ENCODE results near the gene MAD2L2. TPM values are rescaled to one million over a fixed set of nuclear protein-coding genes. Genes with fewer than 3 reads are reported as not detected.

The MAD2L2 gene
- total RNA-seq, 1 experiment from 2014 or later: 84.8 TPM

DNA sequence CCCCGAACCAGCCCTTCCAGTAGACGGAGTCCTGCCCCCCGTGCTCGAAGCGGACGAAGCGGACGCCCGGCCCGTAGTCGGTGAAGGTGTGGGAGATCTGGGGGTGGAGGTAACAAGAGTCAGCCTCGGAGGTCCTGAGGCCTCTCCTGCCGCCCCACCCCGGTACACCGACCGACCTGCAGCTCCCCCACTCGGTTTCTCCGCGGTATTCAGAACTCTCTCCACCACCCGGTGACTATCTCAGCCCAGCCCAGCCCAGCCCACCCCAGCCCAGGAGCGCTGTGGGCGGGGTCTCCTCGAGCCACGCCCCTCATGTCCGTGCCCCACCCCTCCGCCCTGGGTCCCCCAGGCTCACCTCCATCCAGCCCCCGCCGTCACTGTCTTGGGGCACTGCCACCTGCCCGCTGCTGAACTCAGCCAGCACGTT, 32.2 kb downstream of the MAD2L2 start:
- ChIA-PET CTCF (interaction anchor here (0.6 to 1.1 kb wide), 2 partner anchors 14 to 379 kb away, joined by 3 to 4 read pairs; no protein-coding TSS in a partner anchor), POLR2A (interaction anchor here (0.7 kb wide), 1 partner anchor 73 kb away, joined by 7 read pairs; no protein-coding TSS in a partner anchor)
- H3K9me3 ChIP-seq (ENCODE audit: control insufficient read depth, insufficient read depth, low read depth, low read length): no peaks in the 10 kb centered on the region
- TF ChIP-seq POLR2AphosphoS5 (IDR thresholded peaks at IDR 0.05; ENCODE audit: low read depth, low read length) (no peak), SIN3A (IDR thresholded peaks at IDR 0.05; ENCODE audit: borderline replicate concordance, insufficient read depth, low read depth, low read length) (no peak), TCF7L2 (IDR thresholded peaks at IDR 0.05; ENCODE audit: low read depth, low read length) (no peak), CTCF (IDR thresholded peaks at IDR 0.05) (no peak)
- TF ChIP-seq, protein P1, sequence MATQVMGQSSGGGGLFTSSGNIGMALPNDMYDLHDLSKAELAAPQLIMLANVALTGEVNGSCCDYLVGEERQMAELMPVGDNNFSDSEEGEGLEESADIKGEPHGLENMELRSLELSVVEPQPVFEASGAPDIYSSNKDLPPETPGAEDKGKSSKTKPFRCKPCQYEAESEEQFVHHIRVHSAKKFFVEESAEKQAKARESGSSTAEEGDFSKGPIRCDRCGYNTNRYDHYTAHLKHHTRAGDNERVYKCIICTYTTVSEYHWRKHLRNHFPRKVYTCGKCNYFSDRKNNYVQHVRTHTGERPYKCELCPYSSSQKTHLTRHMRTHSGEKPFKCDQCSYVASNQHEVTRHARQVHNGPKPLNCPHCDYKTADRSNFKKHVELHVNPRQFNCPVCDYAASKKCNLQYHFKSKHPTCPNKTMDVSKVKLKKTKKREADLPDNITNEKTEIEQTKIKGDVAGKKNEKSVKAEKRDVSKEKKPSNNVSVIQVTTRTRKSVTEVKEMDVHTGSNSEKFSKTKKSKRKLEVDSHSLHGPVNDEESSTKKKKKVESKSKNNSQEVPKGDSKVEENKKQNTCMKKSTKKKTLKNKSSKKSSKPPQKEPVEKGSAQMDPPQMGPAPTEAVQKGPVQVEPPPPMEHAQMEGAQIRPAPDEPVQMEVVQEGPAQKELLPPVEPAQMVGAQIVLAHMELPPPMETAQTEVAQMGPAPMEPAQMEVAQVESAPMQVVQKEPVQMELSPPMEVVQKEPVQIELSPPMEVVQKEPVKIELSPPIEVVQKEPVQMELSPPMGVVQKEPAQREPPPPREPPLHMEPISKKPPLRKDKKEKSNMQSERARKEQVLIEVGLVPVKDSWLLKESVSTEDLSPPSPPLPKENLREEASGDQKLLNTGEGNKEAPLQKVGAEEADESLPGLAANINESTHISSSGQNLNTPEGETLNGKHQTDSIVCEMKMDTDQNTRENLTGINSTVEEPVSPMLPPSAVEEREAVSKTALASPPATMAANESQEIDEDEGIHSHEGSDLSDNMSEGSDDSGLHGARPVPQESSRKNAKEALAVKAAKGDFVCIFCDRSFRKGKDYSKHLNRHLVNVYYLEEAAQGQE (IDR thresholded peaks at IDR 0.05; ENCODE audit: insufficient read depth in 1 of 2, low read depth in 2 of 2, low read length in 1 of 2): no peak
- in situ Hi-C loops (cut with HindIII; ENCODE audit: low pct_unique_long_range_greater_than_20kb, low sequenced_read_pairs): no loop called here
- H3K27ac ChIP-seq (ENCODE audit: low read length): no peak overlapping the region
- intact Hi-C loops (cut with micrococcal nuclease; ENCODE audit: unreplicated experiment): loop anchor here (10.0 kb wide), 2 partner anchors 314 to 614 kb away; no protein-coding TSS in a partner anchor
- DNase-seq (ENCODE audit: low read depth, low spot score) (no peak), ATAC-seq (no peak)
- peaks cover 25% of the 10 kb centered on the region for H3K4me1 ChIP-seq (ENCODE audit: control insufficient read depth, insufficient read depth, low read length)
- H3K27me3 ChIP-seq (ENCODE audit: control insufficient read depth, insufficient read depth, low read length): no peaks in the 10 kb centered on the region
- H3K36me3 ChIP-seq (ENCODE audit: control insufficient read depth, insufficient read depth, low read length): no peaks in the 10 kb centered on the region; the same call in 1 of the 2 replicates
- no peak overlapping the region for H3K4me3 ChIP-seq (ENCODE audit: low read depth in 2 of 2, low read length in 2 of 2)
- no TSS peak for BruUV-seq (replicated peaks)

GRCh38 chr1:11648039-11648438, 32.9 kb downstream of the MAD2L2 start:
- ChIA-PET POLR2A (no interaction called here), CTCF (no interaction called here)
- Histone ChIP-seq H3K4me3 (ENCODE audit: low read depth in 2 of 2, low read length in 2 of 2) (no peak overlapping the region), H3K9me3 (ENCODE audit: control insufficient read depth, insufficient read depth, low read depth, low read length) (no peaks in the 10 kb centered on the region), H3K4me1 (ENCODE audit: control insufficient read depth, insufficient read depth, low read length) (peaks cover 25% of the 10 kb centered on the region), H3K27ac (ENCODE audit: low read length) (no peak overlapping the region), H3K27me3 (ENCODE audit: control insufficient read depth, insufficient read depth, low read length) (no peaks in the 10 kb centered on the region), H3K36me3 (ENCODE audit: control insufficient read depth, insufficient read depth, low read length) (no peaks in the 10 kb centered on the region)
- no peak for TF ChIP-seq CTCF (IDR thresholded peaks at IDR 0.05)
- TF ChIP-seq, protein P1 (IDR thresholded peaks at IDR 0.05; ENCODE audit: insufficient read depth in 1 of 2, low read depth in 2 of 2, low read length in 1 of 2): no peak
- no peak for TF ChIP-seq POLR2AphosphoS5 (IDR thresholded peaks at IDR 0.05; ENCODE audit: low read depth, low read length)
- TF ChIP-seq TCF7L2 (IDR thresholded peaks at IDR 0.05; ENCODE audit: low read depth, low read length): no peak
- no peak for TF ChIP-seq SIN3A (IDR thresholded peaks at IDR 0.05; ENCODE audit: borderline replicate concordance, insufficient read depth, low read depth, low read length)
- ATAC-seq: no peak
- intact Hi-C loops (cut with micrococcal nuclease; ENCODE audit: unreplicated experiment) (loop anchor here (10.0 kb wide), 2 partner anchors 313 to 613 kb away; no protein-coding TSS in a partner anchor), in situ Hi-C loops (cut with HindIII; ENCODE audit: low pct_unique_long_range_greater_than_20kb, low sequenced_read_pairs) (no loop called here)
- DNase-seq (ENCODE audit: low read depth, low spot score): no peak
- BruUV-seq (replicated peaks): no TSS peak

Measured in Panc1 (cell line).